ENCODE measurements around the gene COG5. TPM values are rescaled to one million over a fixed set of nuclear protein-coding genes. Genes with fewer than 3 reads are reported as not detected.

COG5 gene
- total and polyA plus RNA-seq, 9 of the 15 experiments (the other 6 are each of a cell fraction or from before 2014, with no cell fraction given): 15.3 to 75.1 (median 56.4) TPM

DNA sequence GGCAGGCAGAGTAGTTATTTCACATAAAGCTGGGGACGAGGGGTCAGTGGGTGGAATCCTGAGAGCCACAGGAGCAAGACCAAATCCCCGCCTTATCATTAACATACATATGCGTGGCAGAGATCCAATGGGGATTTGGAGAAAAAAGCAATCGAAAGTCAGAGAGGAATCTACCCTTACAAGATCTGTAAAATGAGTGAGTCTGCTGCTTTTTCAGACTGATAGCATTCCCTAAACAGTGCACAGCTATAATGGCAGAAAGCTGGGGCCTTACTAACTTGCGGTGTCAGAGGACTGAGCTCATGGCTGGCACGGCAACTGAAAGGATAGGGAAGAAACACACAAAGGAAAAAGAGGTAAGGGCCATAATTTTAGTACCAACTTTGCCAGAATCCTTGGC, 68.8 kb downstream of the COG5 start (continued):
- no peak for TF ChIP-seq XRCC5 (IDR thresholded peaks at IDR 0.05; ENCODE audit: low read depth, low read length)
- peak; percentile 24; the same call in 1 of the 2 replicates for TF ChIP-seq ZBED1 (IDR thresholded peaks at IDR 0.05)
- TF ChIP-seq, protein P1, sequence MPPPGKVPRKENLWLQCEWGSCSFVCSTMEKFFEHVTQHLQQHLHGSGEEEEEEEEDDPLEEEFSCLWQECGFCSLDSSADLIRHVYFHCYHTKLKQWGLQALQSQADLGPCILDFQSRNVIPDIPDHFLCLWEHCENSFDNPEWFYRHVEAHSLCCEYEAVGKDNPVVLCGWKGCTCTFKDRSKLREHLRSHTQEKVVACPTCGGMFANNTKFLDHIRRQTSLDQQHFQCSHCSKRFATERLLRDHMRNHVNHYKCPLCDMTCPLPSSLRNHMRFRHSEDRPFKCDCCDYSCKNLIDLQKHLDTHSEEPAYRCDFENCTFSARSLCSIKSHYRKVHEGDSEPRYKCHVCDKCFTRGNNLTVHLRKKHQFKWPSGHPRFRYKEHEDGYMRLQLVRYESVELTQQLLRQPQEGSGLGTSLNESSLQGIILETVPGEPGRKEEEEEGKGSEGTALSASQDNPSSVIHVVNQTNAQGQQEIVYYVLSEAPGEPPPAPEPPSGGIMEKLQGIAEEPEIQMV (tag; conservative IDR thresholded peaks at IDR 0.05; ENCODE audit: low read depth): no peak
- no peak for TF ChIP-seq NCOA4 (IDR thresholded peaks at IDR 0.05; ENCODE audit: partially characterized antibody)
- no peak for TF ChIP-seq RBM14 (IDR thresholded peaks at IDR 0.05; ENCODE audit: borderline replicate concordance, insufficient read depth, low read depth, low read length)
- no peak for TF ChIP-seq PTRF (tag; IDR thresholded peaks at IDR 0.05)
- no peak for TF ChIP-seq ATF1 (CRISPR knock-in tag; IDR thresholded peaks at IDR 0.05)
- TF ChIP-seq ATF1 (tag; IDR thresholded peaks at IDR 0.05): no peak
- TF ChIP-seq PCBP2 (IDR thresholded peaks at IDR 0.05; ENCODE audit: low read depth, low read length, poor library complexity, severe bottlenecking): no peak
- TF ChIP-seq TRIM28 (IDR thresholded peaks at IDR 0.05): 0 out of 2 replicates have a peak, but pooled peaks have one; percentile 47
- no peak for TF ChIP-seq ZNF212 (CRISPR knock-in tag; IDR thresholded peaks at IDR 0.05)
- TF ChIP-seq, protein P2, sequence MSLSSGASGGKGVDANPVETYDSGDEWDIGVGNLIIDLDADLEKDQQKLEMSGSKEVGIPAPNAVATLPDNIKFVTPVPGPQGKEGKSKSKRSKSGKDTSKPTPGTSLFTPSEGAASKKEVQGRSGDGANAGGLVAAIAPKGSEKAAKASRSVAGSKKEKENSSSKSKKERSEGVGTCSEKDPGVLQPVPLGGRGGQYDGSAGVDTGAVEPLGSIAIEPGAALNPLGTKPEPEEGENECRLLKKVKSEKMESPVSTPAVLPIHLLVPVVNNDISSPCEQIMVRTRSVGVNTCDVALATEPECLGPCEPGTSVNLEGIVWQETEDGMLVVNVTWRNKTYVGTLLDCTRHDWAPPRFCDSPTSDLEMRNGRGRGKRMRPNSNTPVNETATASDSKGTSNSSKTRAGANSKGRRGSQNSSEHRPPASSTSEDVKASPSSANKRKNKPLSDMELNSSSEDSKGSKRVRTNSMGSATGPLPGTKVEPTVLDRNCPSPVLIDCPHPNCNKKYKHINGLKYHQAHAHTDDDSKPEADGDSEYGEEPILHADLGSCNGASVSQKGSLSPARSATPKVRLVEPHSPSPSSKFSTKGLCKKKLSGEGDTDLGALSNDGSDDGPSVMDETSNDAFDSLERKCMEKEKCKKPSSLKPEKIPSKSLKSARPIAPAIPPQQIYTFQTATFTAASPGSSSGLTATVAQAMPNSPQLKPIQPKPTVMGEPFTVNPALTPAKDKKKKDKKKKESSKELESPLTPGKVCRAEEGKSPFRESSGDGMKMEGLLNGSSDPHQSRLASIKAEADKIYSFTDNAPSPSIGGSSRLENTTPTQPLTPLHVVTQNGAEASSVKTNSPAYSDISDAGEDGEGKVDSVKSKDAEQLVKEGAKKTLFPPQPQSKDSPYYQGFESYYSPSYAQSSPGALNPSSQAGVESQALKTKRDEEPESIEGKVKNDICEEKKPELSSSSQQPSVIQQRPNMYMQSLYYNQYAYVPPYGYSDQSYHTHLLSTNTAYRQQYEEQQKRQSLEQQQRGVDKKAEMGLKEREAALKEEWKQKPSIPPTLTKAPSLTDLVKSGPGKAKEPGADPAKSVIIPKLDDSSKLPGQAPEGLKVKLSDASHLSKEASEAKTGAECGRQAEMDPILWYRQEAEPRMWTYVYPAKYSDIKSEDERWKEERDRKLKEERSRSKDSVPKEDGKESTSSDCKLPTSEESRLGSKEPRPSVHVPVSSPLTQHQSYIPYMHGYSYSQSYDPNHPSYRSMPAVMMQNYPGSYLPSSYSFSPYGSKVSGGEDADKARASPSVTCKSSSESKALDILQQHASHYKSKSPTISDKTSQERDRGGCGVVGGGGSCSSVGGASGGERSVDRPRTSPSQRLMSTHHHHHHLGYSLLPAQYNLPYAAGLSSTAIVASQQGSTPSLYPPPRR (CRISPR knock-in tag; IDR thresholded peaks at IDR 0.05; ENCODE audit: borderline replicate concordance): 0 out of 2 replicates have a peak, but pooled peaks have one; percentile 55
- TF ChIP-seq, protein P3, sequence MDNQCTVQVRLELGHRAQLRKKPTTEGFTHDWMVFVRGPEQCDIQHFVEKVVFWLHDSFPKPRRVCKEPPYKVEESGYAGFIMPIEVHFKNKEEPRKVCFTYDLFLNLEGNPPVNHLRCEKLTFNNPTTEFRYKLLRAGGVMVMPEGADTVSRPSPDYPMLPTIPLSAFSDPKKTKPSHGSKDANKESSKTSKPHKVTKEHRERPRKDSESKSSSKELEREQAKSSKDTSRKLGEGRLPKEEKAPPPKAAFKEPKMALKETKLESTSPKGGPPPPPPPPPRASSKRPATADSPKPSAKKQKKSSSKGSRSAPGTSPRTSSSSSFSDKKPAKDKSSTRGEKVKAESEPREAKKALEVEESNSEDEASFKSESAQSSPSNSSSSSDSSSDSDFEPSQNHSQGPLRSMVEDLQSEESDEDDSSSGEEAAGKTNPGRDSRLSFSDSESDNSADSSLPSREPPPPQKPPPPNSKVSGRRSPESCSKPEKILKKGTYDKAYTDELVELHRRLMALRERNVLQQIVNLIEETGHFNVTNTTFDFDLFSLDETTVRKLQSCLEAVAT (IDR thresholded peaks at IDR 0.05): peak in 1 of 2 experiments; percentile 83; a peak in 1 of 4 replicates
- TF ChIP-seq CC2D1A (IDR thresholded peaks at IDR 0.05): peak; percentile 55; the same call in 1 of the 2 replicates
- no peak for TF ChIP-seq RBFOX2 (IDR thresholded peaks at IDR 0.05; ENCODE audit: low read depth, low read length)
- TF ChIP-seq TCF7L2 (IDR thresholded peaks at IDR 0.05; ENCODE audit: low read depth, low read length): no peak
- no peak for TF ChIP-seq ZNF175 (CRISPR knock-in tag; IDR thresholded peaks at IDR 0.05; ENCODE audit: low read depth)
- no peak for TF ChIP-seq RBBP5 (IDR thresholded peaks at IDR 0.05; ENCODE audit: borderline replicate concordance, insufficient read depth, low read length, poor library complexity, severe bottlenecking)
